ENCODE measurements around the gene PON3. TPM values are rescaled to one million over a fixed set of nuclear protein-coding genes. Genes with fewer than 3 reads are reported as not detected.
"Not testable (repeated sequence)": the region's sequence is repeated elsewhere in the genome, so short reads cannot be mapped to it uniquely, and the experiment has no call there.

Gene PON3
- total RNA-seq, 1 donor from 2014 or later, result not detected

DNA sequence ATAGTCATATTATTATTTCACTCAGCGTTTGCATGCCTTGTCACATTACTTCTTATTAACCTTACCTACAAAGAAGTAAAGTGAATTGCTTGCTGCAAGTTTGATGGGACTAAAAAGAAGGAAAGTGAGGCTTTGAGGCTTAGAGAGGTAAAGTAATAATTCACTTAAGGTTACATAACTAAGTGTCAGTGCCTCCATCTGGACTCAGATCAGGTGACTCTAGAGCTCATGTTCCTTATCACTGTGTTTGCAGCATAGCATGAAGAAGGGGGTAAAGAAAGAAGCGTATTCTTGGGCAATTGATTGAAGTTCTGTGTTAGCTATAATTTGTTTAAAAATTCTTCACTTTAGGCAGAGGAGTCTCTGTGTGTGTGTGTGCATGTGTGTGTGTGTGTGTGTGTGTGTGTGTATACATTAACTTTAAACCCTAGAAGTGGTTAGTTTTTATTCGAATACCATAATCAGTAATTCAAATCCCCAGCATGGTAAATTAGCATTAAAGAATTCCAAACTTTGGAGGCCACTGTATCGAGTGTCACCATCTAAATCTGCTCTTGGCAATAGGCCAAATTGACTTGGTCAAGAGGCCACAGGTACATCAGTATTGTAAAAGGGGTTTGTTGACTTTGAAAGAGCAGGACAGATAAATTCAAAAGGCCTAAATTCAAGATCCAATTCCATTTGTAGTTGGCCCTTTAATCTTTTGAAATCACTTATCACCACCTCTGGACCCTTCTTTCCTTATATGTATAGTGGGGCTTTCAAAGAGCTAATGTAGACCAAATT is 2.2 kb upstream of the PON3 start:
- DNase-seq, result no peak
- no peak overlapping the region for H3K4me3 Mint-ChIP-seq
- peaks cover 3% of the 10 kb centered on the region for H3K4me1 Mint-ChIP-seq
- H3K27me3 Mint-ChIP-seq, result peaks cover 39% of the 10 kb centered on the region
- intact Hi-C loops (cut with micrococcal nuclease), result loop anchor here (10.0 kb wide), 1 partner anchor 76 kb away; no protein-coding TSS in a partner anchor
- H3K9me3 Mint-ChIP-seq, result no peaks in the 10 kb centered on the region
- no peaks in the 10 kb centered on the region for H3K36me3 Mint-ChIP-seq (ENCODE audit: low read depth)
- H3K27ac Mint-ChIP-seq, result no peak overlapping the region

DNA sequence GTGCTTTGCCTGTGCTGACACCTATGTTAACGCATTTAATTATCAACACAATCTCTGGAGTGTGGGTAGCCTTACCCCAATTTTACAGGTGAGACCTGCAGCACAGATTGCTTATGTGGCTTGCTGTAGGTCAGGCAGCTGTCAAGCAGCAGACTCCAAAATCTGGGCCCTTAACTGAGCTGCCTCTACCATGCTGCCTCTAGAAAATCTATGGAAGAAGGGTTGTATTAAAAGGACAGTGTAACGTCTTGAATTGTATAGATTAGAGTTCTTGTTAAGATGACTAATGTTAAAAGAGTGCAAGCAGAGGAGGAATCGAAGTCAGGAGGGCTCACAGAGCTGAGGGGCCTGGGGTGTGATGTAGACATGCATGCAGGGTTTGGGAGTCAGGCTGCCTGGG is 1.2 kb upstream of the PON3 start:
- Mint-ChIP-seq H3K9me3 (no peaks in the 10 kb centered on the region), H3K36me3 (ENCODE audit: low read depth) (no peaks in the 10 kb centered on the region), H3K27me3 (peaks cover 42% of the 10 kb centered on the region), H3K4me3 (no peak overlapping the region), H3K27ac (no peak overlapping the region), H3K4me1 (peaks cover 3% of the 10 kb centered on the region)
- no peak for DNase-seq
- intact Hi-C loops (cut with micrococcal nuclease), result loop anchor here (10.0 kb wide), 1 partner anchor 77 kb away; no protein-coding TSS in a partner anchor

DNA sequence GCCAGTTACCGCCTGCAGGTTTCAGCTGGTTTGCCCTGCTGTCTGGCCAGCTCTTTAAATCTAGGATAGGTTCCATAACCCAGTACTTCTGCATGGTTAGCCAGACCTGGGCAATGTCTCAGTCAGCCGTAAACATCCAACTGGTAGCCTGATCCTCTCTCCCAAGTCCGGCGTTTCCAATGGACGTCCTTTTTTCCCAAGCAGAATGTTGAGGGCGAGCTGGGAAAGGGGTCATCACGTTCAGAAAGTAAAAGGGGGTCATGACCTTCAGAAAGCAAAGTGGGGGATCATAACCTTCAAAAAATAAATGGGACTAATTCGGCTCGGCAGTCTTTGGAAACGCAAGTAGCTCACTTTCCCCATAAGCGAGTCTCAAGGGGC is 430 bp downstream of the PON3 start:
- Mint-ChIP-seq H3K27me3 (peaks cover 41% of the 10 kb centered on the region), H3K36me3 (ENCODE audit: low read depth) (no peaks in the 10 kb centered on the region), H3K4me1 (peaks cover 3% of the 10 kb centered on the region), H3K27ac (no peak overlapping the region), H3K9me3 (no peaks in the 10 kb centered on the region), H3K4me3 (peak overlapping the region; percentile 67)
- no peak for DNase-seq
- intact Hi-C loops (cut with micrococcal nuclease), result loop anchor here (10.0 kb wide), 1 partner anchor 79 kb away; no protein-coding TSS in a partner anchor

DNA sequence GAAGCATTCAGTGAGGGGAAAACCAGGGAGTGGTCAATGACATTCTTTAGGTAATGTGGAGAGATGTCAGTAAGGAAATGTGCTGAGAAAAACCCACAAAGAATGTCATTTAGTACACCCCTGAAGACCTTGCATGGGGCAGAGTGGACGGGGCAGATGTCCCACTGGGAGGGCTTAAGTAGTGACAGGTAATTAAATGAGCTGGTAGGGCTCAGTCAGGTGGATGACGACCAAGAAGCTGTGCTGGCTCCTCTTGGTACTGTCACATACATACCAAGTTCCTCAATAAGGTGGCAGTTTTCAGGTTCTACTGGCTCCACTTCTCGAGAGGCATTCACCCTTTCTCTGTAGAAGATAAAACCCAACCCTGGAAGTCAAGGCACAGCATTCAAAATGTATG is 1.8 kb downstream of the PON3 start:
- H3K9me3 Mint-ChIP-seq, result no peaks in the 10 kb centered on the region
- no peak overlapping the region for H3K4me3 Mint-ChIP-seq
- H3K36me3 Mint-ChIP-seq (ENCODE audit: low read depth), result no peaks in the 10 kb centered on the region
- no peak overlapping the region for H3K27ac Mint-ChIP-seq
- DNase-seq, result no peak
- intact Hi-C loops (cut with micrococcal nuclease), result loop anchor here (10.0 kb wide), 1 partner anchor 80 kb away; no protein-coding TSS in a partner anchor
- peaks cover 3% of the 10 kb centered on the region for H3K4me1 Mint-ChIP-seq
- peaks cover 34% of the 10 kb centered on the region for H3K27me3 Mint-ChIP-seq

DNA sequence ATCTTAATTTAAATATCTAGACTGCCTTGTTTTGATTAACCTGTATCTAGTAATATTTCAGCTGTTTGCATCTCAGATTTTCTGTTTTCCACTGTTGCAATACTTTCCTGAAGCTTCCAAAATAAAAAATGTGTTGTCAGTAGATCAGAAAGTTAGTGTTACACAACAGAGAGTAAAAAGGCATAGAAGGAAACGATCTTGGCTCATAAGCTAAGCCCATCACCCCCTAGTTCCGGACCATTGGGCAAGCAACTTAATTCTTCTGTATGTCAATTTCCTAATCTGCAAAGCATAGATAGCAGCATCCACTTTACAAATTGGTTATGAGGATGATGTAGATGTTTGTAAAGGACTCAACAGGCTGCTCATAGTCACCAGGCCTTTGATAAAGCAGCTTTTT is 4.4 kb downstream of the PON3 start:
- no peak overlapping the region for H3K4me3 Mint-ChIP-seq
- intact Hi-C loops (cut with micrococcal nuclease), result loop anchor here (10.0 kb wide), 1 partner anchor 83 kb away; no protein-coding TSS in a partner anchor
- no peaks in the 10 kb centered on the region for H3K9me3 Mint-ChIP-seq
- peaks cover 23% of the 10 kb centered on the region for H3K27me3 Mint-ChIP-seq
- peaks cover 2% of the 10 kb centered on the region for H3K4me1 Mint-ChIP-seq
- H3K27ac Mint-ChIP-seq, result no peak overlapping the region
- H3K36me3 Mint-ChIP-seq (ENCODE audit: low read depth), result no peaks in the 10 kb centered on the region
- no peak for DNase-seq

DNA sequence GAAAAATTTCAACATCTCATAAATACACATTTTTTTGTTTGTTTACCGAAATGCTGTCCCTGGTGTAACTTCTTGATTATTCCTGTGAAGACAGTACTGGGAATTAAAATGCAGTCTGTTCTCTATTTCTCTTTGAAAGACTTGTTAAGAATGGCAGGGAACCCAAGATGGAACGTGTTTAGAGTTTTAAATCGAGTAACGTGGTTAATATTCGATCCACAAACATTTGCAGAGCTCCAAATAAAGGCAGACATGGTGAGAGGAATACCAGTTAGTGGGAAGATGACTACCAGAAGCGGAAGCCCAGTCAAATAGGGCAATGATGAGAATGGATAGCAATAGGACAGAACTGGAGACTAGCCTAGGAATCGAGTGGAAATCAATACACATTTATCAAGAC is 6.7 kb downstream of the PON3 start:
- no peaks in the 10 kb centered on the region for H3K4me1 Mint-ChIP-seq
- no peak overlapping the region for H3K4me3 Mint-ChIP-seq
- no peak for DNase-seq
- no peaks in the 10 kb centered on the region for H3K36me3 Mint-ChIP-seq (ENCODE audit: low read depth)
- peaks cover 7% of the 10 kb centered on the region for H3K9me3 Mint-ChIP-seq
- intact Hi-C loops (cut with micrococcal nuclease), result no loop called here
- H3K27ac Mint-ChIP-seq, result no peak overlapping the region
- peaks cover 17% of the 10 kb centered on the region for H3K27me3 Mint-ChIP-seq

DNA sequence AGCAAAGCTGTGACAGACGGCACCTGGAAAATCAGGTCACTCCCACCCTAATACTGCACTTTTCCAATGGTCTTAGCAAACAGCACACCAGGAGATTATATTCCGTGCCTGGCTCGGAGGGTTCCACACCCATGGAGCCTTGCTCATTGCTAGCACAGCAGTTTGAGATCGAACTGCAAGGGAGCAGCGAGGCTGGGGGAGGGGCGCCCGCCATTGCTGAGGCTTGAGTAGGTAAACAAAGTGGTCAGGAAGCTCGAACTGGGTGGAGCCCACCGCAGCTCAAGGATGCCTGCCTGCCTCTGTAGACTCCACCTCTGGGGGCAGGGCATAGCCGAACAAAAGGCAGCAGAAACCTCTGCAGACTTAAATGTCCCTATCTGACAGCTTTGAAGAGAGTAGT is 16.7 kb downstream of the PON3 start:
- H3K27me3 Mint-ChIP-seq; H3K4me1 Mint-ChIP-seq; intact Hi-C loops (cut with micrococcal nuclease); DNase-seq; H3K36me3 Mint-ChIP-seq (ENCODE audit: low read depth); H3K27ac Mint-ChIP-seq; H3K4me3 Mint-ChIP-seq; H3K9me3 Mint-ChIP-seq: not testable (repeated sequence)

DNA sequence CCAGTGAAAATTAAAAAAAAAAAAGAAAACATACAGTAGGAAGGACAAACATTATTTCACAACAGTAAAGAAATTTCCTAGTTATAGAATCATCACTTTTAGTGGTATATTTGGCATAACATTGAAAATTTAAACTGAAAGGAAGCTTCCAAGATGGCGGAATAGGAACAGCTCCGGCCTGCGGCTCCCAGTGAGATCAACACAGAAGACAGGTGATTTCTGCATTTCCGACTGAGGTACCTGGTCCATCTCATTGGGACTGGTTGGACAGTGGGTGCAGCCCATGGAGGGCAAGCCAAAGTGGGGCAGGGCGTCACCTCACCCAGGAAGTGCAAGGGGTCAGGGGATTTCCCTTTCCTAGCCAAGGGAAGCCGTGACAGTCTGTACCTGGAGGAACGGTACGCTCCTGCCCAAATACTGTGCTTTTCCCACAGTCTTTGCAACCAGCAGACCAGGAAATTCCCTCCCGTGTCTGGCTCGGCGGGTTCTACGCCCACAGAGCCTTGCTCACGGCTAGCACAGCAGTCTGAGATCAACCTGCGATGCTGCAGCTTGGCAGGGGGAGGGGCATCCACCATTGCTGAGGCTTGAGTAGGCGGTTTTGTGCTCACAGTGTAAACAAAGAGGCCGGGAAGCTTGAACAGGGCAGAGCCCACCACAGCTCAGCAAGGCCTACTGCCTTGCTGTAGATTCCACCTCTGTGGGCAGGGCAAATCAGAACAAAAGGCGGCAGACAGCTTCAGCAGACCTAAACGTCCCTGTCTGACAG is 19.4 kb downstream of the PON3 start:
- no peak for DNase-seq
- intact Hi-C loops (cut with micrococcal nuclease), result no loop called here
- no peaks in the 10 kb centered on the region for H3K27me3 Mint-ChIP-seq
- no peak overlapping the region for H3K27ac Mint-ChIP-seq
- H3K9me3 Mint-ChIP-seq, result peaks cover 8% of the 10 kb centered on the region
- H3K4me3 Mint-ChIP-seq, result no peak overlapping the region
- no peaks in the 10 kb centered on the region for H3K36me3 Mint-ChIP-seq (ENCODE audit: low read depth)
- no peaks in the 10 kb centered on the region for H3K4me1 Mint-ChIP-seq

DNA sequence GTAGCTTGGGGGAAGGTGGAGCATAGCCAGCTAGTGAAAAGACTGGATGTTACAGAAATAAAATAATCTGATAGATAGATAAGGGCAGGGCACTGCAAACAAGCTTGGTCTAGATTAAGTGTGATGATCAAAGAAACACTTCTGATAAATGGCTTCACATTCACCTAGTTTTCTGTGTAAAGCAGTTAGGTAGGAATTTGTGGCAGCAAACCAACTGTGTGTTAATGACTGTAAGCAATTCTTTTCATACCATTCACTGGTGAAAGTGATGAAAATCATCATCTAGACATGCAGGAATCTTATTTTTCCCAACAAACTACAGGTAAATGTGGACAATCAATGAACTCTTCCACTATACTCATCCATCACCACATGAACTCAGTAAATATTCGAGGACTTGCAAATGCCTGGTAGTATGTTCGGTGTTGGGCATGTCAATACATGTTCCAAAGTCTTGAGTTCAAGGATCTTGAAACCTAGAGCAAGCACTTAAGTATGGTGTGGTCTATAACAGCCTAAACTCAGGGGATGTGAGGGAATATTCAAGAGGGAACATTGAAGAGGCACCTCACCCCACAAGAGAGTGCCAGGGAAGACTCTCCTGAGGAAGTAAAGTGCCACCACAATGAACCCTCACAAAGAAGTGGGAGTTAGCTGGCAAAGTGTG is 20.5 kb downstream of the PON3 start:
- intact Hi-C loops (cut with micrococcal nuclease), result no loop called here

DNA sequence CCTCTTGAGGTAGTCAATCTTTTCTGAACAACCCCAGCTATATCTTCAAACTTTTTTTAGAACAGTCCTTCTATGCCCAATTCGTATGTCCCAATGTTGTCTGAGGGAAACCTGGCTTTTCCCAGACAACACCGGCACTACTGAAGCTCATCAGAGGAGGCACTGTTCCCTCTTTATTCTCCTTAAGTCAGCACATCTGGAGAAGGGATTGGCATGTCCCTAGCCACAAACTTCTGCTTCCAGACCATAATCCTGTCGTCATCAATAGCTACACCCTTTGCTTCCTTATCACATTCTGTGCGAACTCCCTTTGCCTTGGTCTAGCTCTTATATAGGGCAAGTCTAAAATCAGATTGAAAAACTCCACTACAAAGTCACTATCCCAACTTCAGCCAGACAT is 22.9 kb downstream of the PON3 start:
- no peak overlapping the region for H3K27ac Mint-ChIP-seq
- H3K4me3 Mint-ChIP-seq, result no peak overlapping the region
- H3K4me1 Mint-ChIP-seq, result no peaks in the 10 kb centered on the region
- peaks cover under 1% of the 10 kb centered on the region for H3K27me3 Mint-ChIP-seq
- H3K9me3 Mint-ChIP-seq, result peaks cover 5% of the 10 kb centered on the region
- intact Hi-C loops (cut with micrococcal nuclease), result no loop called here
- no peak for DNase-seq
- H3K36me3 Mint-ChIP-seq (ENCODE audit: low read depth), result no peaks in the 10 kb centered on the region

More for the DNA sequence above, 20.5 kb downstream of the PON3 start:
- Mint-ChIP-seq H3K9me3 (peaks cover 5% of the 10 kb centered on the region), H3K4me1 (no peaks in the 10 kb centered on the region), H3K27ac (no peak overlapping the region), H3K27me3 (no peaks in the 10 kb centered on the region), H3K36me3 (ENCODE audit: low read depth) (no peaks in the 10 kb centered on the region), H3K4me3 (no peak overlapping the region)
- DNase-seq, result no peak

DNA sequence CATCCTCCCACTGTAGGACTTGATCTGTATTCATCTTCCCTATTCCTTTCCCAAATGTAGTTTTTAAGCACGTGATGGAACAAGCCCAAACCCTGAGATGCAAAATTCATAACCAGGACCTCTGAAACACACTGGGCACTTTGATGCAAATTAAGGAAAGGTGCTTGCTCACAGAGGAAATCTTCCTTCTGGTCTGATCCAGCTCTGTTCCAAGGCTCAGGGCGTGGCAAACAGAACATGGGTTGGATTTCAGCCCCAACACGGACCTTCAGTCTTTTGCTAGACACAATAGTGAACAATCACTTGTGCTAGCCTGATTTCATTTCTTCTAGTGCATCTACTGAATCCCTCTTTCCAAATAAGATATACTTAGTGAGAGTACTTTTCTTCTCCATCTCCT is 27.9 kb downstream of the PON3 start:
- Mint-ChIP-seq H3K27me3 (peaks cover 3% of the 10 kb centered on the region), H3K9me3 (peaks cover 2% of the 10 kb centered on the region), H3K4me1 (no peaks in the 10 kb centered on the region), H3K4me3 (no peak overlapping the region), H3K27ac (no peak overlapping the region), H3K36me3 (ENCODE audit: low read depth) (no peaks in the 10 kb centered on the region)
- intact Hi-C loops (cut with micrococcal nuclease), result no loop called here
- no peak for DNase-seq

DNA sequence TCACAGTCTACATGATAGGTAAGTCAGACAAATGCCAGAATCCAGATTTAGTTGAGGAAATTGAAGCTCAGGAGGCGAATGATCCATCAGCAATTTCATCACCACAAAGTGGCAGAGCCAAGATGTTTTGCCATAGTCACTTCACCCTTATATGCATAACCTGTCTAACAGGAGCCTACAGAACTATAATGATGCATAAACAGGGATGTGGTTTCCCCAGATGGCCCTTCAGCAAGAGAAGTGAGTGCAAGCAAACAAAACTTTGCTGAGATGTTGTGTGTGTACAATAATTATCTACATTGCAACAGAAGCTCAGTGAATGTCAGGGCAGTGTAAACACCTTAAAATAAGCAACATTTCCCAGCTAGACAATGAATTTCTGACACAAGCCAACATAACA is 28.6 kb downstream of the PON3 start:
- Mint-ChIP-seq H3K4me3 (no peak overlapping the region), H3K4me1 (no peaks in the 10 kb centered on the region), H3K27me3 (peaks cover 3% of the 10 kb centered on the region), H3K27ac (no peak overlapping the region), H3K9me3 (peaks cover 2% of the 10 kb centered on the region), H3K36me3 (ENCODE audit: low read depth) (no peaks in the 10 kb centered on the region)
- intact Hi-C loops (cut with micrococcal nuclease), result no loop called here
- DNase-seq, result no peak

DNA sequence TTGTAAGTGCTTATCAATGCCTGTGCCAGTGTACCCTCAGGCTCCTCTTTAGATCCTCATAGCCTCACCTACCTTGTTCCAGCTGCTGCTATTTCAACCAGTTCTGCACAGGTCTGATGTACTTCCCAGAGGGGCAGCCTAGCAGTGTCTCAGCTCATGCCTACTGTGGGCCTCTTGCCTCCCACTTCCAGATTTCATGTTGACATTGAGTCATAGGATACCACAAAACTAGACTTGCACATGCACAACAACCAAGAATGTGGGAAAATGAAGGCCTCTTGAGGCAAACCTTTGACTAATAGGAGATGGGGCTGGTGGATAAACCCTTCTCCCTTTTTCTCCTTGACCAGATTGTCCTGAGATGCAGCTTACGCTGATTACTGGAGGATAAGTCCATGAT is 31.0 kb downstream of the PON3 start:
- intact Hi-C loops (cut with micrococcal nuclease), result no loop called here
- H3K36me3 Mint-ChIP-seq (ENCODE audit: low read depth), result no peaks in the 10 kb centered on the region
- H3K27ac Mint-ChIP-seq, result no peak overlapping the region
- H3K4me1 Mint-ChIP-seq, result no peaks in the 10 kb centered on the region
- DNase-seq, result no peak
- H3K9me3 Mint-ChIP-seq, result peaks cover 2% of the 10 kb centered on the region
- no peak overlapping the region for H3K4me3 Mint-ChIP-seq
- H3K27me3 Mint-ChIP-seq, result peaks cover 3% of the 10 kb centered on the region

DNA sequence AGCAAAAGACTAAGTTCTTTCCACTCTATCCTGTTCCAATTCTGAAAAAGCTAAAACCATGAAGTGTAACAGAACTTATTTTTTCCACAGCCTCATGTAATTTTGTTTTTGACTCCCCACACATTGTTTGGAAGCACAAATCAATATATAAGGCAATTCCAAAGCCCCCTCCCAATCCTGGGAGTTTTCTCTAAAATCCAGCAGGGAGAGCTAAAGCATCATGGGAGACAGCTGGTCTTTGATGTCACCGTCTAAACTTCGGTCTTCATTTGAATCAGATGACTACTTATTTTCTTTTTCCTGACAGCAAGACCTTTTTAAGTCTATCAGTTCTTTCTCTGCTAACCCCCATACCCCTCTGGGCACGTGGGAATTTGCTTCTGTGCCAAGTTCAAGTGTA is 38.6 kb downstream of the PON3 start:
- Mint-ChIP-seq H3K36me3 (ENCODE audit: low read depth) (no peaks in the 10 kb centered on the region), H3K4me1 (no peaks in the 10 kb centered on the region), H3K27me3 (no peaks in the 10 kb centered on the region), H3K27ac (no peak overlapping the region), H3K9me3 (no peaks in the 10 kb centered on the region), H3K4me3 (no peak overlapping the region)
- no peak for DNase-seq
- intact Hi-C loops (cut with micrococcal nuclease), result no loop called here
